Activated CD8-positive, alpha-beta memory T cell treated with anti-CD3 and anti-CD28 coated beads, Interleukin-2, amount 50 U/mL, for 24 hours (primary cell): ENCODE results near the gene RAVER2.

Source experiments
- DNase-seq: peaks from one replicate; pipeline ENCODE4 v3.0.0-alpha.2; 2020; ENCODE audit errors: extremely low read depth

Gene RAVER2

GRCh38 chr1:64845831-64846425 is 101.1 kb downstream of the RAVER2 start:
- DNase-seq = no peak

GRCh38 chr1:64846573-64847430 is 101.9 kb downstream of the RAVER2 start:
- no peak for DNase-seq

- DNase-seq = no peak
These were observed 102.8 kb downstream of the RAVER2 start for GRCh38 chr1:64847666-64848065.

- no peak for DNase-seq
These were observed 103.3 kb downstream of the RAVER2 start for GRCh38 chr1:64848136-64848535.

- DNase-seq = no peak
These were observed 103.9 kb downstream of the RAVER2 start for GRCh38 chr1:64848803-64849202.

GRCh38 chr1:64849942-64850341 is 105.1 kb downstream of the RAVER2 start:
- no peak for DNase-seq

GRCh38 chr1:64850846-64851245 is 106.0 kb downstream of the RAVER2 start:
- DNase-seq = no peak

GRCh38 chr1:64851664-64852063 is 106.8 kb downstream of the RAVER2 start:
- no peak for DNase-seq

- no peak for DNase-seq
These were observed 109.8 kb downstream of the RAVER2 start for GRCh38 chr1:64854674-64855073.

GRCh38 chr1:64855557-64855956 is 110.7 kb downstream of the RAVER2 start:
- DNase-seq = no peak

- DNase-seq = no peak
These were observed 111.7 kb downstream of the RAVER2 start for GRCh38 chr1:64856553-64856952.

- no peak for DNase-seq
These were observed 112.5 kb downstream of the RAVER2 start for GRCh38 chr1:64857347-64857746.

- no peak for DNase-seq
These were observed 116.7 kb downstream of the RAVER2 start for GRCh38 chr1:64861611-64862010.

GRCh38 chr1:64864018-64864940 is 119.4 kb downstream of the RAVER2 start:
- peak; percentile 12 for DNase-seq

GRCh38 chr1:64865105-64865757 is 120.4 kb downstream of the RAVER2 start:
- no peak for DNase-seq

GRCh38 chr1:64866689-64867088 is 121.8 kb downstream of the RAVER2 start:
- DNase-seq = no peak

GRCh38 chr1:64867266-64867665 is 122.4 kb downstream of the RAVER2 start:
- no peak for DNase-seq

GRCh38 chr1:64871256-64871655 is 126.4 kb downstream of the RAVER2 start:
- no peak for DNase-seq

- DNase-seq = no peak
These were observed 127.2 kb downstream of the RAVER2 start for GRCh38 chr1:64872067-64872466.

GRCh38 chr1:64873576-64873975 is 128.7 kb downstream of the RAVER2 start:
- no peak for DNase-seq

GRCh38 chr1:64874666-64875065 is 129.8 kb downstream of the RAVER2 start:
- no peak for DNase-seq

- DNase-seq = no peak
These were observed 130.2 kb downstream of the RAVER2 start for GRCh38 chr1:64875101-64875500.
